ENCODE data around the gene PRUNE2.

Gene PRUNE2

GRCh38 chr9:76650692-76651091 lies 255.2 kb downstream of the PRUNE2 start:
- no peaks in the 10 kb centered on the region for H3K9me2 ChIP-seq (replicated peaks; ENCODE audit: insufficient read depth, low read length)
- H3K27me3 ChIP-seq (ENCODE audit: low read length) = no peaks in the 10 kb centered on the region
- H3K36me3 ChIP-seq (ENCODE audit: low read length) = no peaks in the 10 kb centered on the region
- no peak overlapping the region for H2AFZ ChIP-seq (ENCODE audit: low read depth, low read length, severe bottlenecking)
- H3K27ac ChIP-seq (ENCODE audit: low read depth, low read length) = no peak overlapping the region
- H3F3A ChIP-seq (ENCODE audit: insufficient read depth) = no peaks in the 10 kb centered on the region
- TF ChIP-seq EZH2phosphoT487 (conservative IDR thresholded peaks at IDR 0.05; ENCODE audit: low read length) (no peak), CTCF (IDR thresholded peaks at IDR 0.05; ENCODE audit: insufficient read depth, low read length, poor library complexity, severe bottlenecking) (no peak)
- H3K9ac ChIP-seq (ENCODE audit: low read length) = no peak overlapping the region
- H3K4me2 ChIP-seq (ENCODE audit: low read depth, low read length, poor library complexity, severe bottlenecking) = no peak overlapping the region
- H3K9me3 ChIP-seq (ENCODE audit: insufficient read depth, low read length) = no peaks in the 10 kb centered on the region
- no peak overlapping the region for H3K4me3 ChIP-seq (ENCODE audit: insufficient read depth, low read length, poor library complexity, severe bottlenecking)
- H4K20me1 ChIP-seq (ENCODE audit: low read depth, low read length) = no peaks in the 10 kb centered on the region
- no peaks in the 10 kb centered on the region for H3K79me2 ChIP-seq (ENCODE audit: insufficient read depth, low read length)

GRCh38 chr9:76649894-76650293 lies 256.0 kb downstream of the PRUNE2 start:
- H3K9ac ChIP-seq (ENCODE audit: low read length) = no peak overlapping the region
- H3K9me3 ChIP-seq (ENCODE audit: insufficient read depth, low read length) = no peaks in the 10 kb centered on the region
- H3K4me3 ChIP-seq (ENCODE audit: insufficient read depth, low read length, poor library complexity, severe bottlenecking) = no peak overlapping the region
- H3F3A ChIP-seq (ENCODE audit: insufficient read depth) = no peaks in the 10 kb centered on the region
- no peak overlapping the region for H3K27ac ChIP-seq (ENCODE audit: low read depth, low read length)
- H3K79me2 ChIP-seq (ENCODE audit: insufficient read depth, low read length) = no peaks in the 10 kb centered on the region
- no peak overlapping the region for H2AFZ ChIP-seq (ENCODE audit: low read depth, low read length, severe bottlenecking)
- no peak overlapping the region for H3K4me2 ChIP-seq (ENCODE audit: low read depth, low read length, poor library complexity, severe bottlenecking)
- H3K9me2 ChIP-seq (replicated peaks; ENCODE audit: insufficient read depth, low read length) = no peaks in the 10 kb centered on the region
- no peaks in the 10 kb centered on the region for H3K36me3 ChIP-seq (ENCODE audit: low read length)
- H3K27me3 ChIP-seq (ENCODE audit: low read length) = no peaks in the 10 kb centered on the region
- no peaks in the 10 kb centered on the region for H4K20me1 ChIP-seq (ENCODE audit: low read depth, low read length)
- no peak for TF ChIP-seq EZH2phosphoT487 (conservative IDR thresholded peaks at IDR 0.05; ENCODE audit: low read length)
- TF ChIP-seq CTCF (IDR thresholded peaks at IDR 0.05; ENCODE audit: insufficient read depth, low read length, poor library complexity, severe bottlenecking) = no peak

- Histone ChIP-seq H3K4me2 (ENCODE audit: low read depth, low read length, poor library complexity, severe bottlenecking) (no peak overlapping the region), H4K20me1 (ENCODE audit: low read depth, low read length) (no peaks in the 10 kb centered on the region), H3K9me2 (replicated peaks; ENCODE audit: insufficient read depth, low read length) (no peaks in the 10 kb centered on the region), H3K36me3 (ENCODE audit: low read length) (no peaks in the 10 kb centered on the region), H3K27ac (ENCODE audit: low read depth, low read length) (no peak overlapping the region), H3F3A (ENCODE audit: insufficient read depth) (no peaks in the 10 kb centered on the region), H3K27me3 (ENCODE audit: low read length) (no peaks in the 10 kb centered on the region), H3K9me3 (ENCODE audit: insufficient read depth, low read length) (no peaks in the 10 kb centered on the region), H3K9ac (ENCODE audit: low read length) (no peak overlapping the region), H3K4me3 (ENCODE audit: insufficient read depth, low read length, poor library complexity, severe bottlenecking) (no peak overlapping the region), H2AFZ (ENCODE audit: low read depth, low read length, severe bottlenecking) (no peak overlapping the region), H3K79me2 (ENCODE audit: insufficient read depth, low read length) (no peaks in the 10 kb centered on the region)
- no peak for TF ChIP-seq EZH2phosphoT487 (conservative IDR thresholded peaks at IDR 0.05; ENCODE audit: low read length)
- TF ChIP-seq CTCF (IDR thresholded peaks at IDR 0.05; ENCODE audit: insufficient read depth, low read length, poor library complexity, severe bottlenecking) = no peak
These were observed 259.7 kb downstream of the PRUNE2 start for GRCh38 chr9:76646249-76646648.
